Measurements from ENCODE around the gene USP5.
"Not testable (repeated sequence)": the region's sequence is repeated elsewhere in the genome, so short reads cannot be mapped to it uniquely, and the experiment has no call there.

Gene USP5

DNA sequence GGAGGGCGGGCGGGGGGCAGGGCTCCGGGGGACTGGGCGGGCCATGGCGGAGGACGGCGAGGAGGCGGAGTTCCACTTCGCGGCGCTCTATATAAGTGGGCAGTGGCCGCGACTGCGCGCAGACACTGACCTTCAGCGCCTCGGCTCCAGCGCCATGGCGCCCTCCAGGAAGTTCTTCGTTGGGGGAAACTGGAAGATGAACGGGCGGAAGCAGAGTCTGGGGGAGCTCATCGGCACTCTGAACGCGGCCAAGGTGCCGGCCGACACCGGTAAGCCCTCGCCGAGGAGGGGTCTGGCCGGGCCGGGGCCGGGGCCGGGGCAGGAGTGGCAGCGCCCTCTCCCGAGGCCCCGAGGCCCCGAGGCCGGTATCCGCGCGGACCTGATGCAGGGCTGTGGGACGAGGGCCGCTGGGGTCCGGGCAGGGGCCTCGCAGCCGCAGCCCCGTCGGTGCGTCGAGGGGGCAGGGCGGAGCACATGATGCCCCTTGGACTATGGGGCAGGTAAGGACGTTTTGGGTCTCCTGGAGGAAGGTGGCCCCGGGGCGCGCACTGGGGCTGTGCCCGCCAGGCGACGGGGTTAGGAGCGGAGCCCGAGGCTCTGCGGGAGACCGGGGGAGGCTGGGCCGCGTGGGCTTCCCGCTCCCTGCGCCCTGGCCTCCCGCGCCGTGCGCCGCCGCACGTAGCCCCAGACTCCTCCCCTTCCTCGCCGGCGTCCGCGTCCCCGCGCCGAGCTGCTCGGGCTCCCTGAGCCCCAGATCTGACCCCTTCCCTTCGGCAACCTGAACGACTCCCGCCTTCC is 15.7 kb downstream of the USP5 start, which contains the start of gene TPI1:
Gene TPI1, plus strand, starts transcription at position 119 of the 798 bp plus-strand sequence. Its CDS starts 36 bp downstream, at position 155.
- peak; percentile 78 for DNase-seq (ENCODE audit: low read depth, low spot score)
- TF ChIP-seq, protein P1, sequence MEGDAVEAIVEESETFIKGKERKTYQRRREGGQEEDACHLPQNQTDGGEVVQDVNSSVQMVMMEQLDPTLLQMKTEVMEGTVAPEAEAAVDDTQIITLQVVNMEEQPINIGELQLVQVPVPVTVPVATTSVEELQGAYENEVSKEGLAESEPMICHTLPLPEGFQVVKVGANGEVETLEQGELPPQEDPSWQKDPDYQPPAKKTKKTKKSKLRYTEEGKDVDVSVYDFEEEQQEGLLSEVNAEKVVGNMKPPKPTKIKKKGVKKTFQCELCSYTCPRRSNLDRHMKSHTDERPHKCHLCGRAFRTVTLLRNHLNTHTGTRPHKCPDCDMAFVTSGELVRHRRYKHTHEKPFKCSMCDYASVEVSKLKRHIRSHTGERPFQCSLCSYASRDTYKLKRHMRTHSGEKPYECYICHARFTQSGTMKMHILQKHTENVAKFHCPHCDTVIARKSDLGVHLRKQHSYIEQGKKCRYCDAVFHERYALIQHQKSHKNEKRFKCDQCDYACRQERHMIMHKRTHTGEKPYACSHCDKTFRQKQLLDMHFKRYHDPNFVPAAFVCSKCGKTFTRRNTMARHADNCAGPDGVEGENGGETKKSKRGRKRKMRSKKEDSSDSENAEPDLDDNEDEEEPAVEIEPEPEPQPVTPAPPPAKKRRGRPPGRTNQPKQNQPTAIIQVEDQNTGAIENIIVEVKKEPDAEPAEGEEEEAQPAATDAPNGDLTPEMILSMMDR (IDR thresholded peaks at IDR 0.05; ENCODE audit: low read depth, low read length) = no peak
- in situ Hi-C loops (cut with HindIII; ENCODE audit: low sequenced_read_pairs) = no loop called here
- peak within 1 kb of the TSS; percentile 65 for H3K4me3 ChIP-seq (ENCODE audit: low read depth, low read length)

GRCh38 chr12:6868211-6869048 is 16.5 kb downstream of the USP5 start:
- in situ Hi-C loops (cut with HindIII; ENCODE audit: low sequenced_read_pairs) = no loop called here
- DNase-seq (ENCODE audit: low read depth, low spot score) = peak; percentile 26
- peak overlapping the region; percentile 65 for H3K4me3 ChIP-seq (ENCODE audit: low read depth, low read length)
- TF ChIP-seq, protein P1 (IDR thresholded peaks at IDR 0.05; ENCODE audit: low read depth, low read length) = peak; percentile 31

GRCh38 chr12:6869049-6870021 is 17.4 kb downstream of the USP5 start:
- peak; percentile 73 for DNase-seq (ENCODE audit: low read depth, low spot score)
- H3K4me3 ChIP-seq (ENCODE audit: low read depth, low read length) = peak overlapping the region; percentile 65
- TF ChIP-seq, protein P1 (IDR thresholded peaks at IDR 0.05; ENCODE audit: low read depth, low read length) = peak; percentile 90
- in situ Hi-C loops (cut with HindIII; ENCODE audit: low sequenced_read_pairs) = no loop called here

DNA sequence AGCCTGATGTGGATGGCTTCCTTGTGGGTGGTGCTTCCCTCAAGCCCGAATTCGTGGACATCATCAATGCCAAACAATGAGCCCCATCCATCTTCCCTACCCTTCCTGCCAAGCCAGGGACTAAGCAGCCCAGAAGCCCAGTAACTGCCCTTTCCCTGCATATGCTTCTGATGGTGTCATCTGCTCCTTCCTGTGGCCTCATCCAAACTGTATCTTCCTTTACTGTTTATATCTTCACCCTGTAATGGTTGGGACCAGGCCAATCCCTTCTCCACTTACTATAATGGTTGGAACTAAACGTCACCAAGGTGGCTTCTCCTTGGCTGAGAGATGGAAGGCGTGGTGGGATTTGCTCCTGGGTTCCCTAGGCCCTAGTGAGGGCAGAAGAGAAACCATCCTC is 18.4 kb downstream of the USP5 start:
- DNase-seq (ENCODE audit: low read depth, low spot score); in situ Hi-C loops (cut with HindIII; ENCODE audit: low sequenced_read_pairs); H3K4me3 ChIP-seq (ENCODE audit: low read depth, low read length): not testable (repeated sequence)

DNA sequence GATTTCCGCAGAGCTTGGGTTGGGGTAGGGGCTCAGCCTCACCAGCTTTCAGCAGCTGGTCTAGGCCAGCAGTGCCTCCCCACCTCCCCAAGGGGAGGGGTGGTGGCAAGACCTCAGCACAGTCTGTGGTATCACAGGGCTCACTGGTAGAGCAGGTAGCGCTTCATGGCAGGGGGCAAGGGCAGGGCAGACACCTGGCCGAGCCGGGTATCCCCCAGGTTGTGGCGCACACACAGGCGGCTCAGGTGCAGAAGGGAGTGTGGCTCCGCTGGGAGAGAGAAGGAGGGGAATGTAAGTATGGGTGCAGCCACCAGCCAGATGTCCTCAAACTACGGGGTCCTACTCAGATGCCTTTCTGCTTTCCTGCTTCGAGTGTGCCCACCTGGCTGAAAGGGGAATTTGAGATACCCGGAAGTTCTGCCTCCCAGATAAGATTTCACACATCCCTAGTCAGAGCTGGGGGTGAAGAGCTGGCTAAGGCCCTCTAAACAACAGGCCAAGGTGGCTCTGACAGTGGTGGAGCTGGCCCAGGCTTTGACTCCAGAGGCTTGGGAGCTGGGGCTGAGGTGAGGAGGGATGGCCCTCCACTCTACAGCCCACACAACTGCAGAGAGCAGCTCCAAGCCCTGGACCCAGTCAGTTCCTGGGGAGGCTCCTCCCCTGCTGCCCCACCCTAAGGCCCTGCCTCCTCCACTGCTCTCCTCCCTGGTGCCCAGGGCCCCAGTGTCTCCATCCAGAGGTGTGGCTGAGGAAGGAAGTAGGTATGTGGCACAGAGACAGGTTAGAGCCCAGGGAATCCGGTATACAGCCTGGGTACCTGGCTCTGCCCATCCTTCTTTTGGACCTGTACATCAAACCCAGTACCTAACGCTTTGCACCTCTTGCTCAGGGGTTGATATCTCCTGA is 19.4 kb downstream of the USP5 start:
- peak overlapping the region; percentile 63 for H3K4me3 ChIP-seq (ENCODE audit: low read depth, low read length)
- in situ Hi-C loops (cut with HindIII; ENCODE audit: low sequenced_read_pairs) = no loop called here
- TF ChIP-seq, protein P1 (IDR thresholded peaks at IDR 0.05; ENCODE audit: low read depth, low read length) = no peak
- DNase-seq (ENCODE audit: low read depth, low spot score) = peak; percentile 5

Measured in astrocyte of the spinal cord (primary cell).